HepG2 (cell line): ENCODE measurements around the gene ADGRG1.

Experiments
- EP300 ChIP-seq, 3 experiments: sonication (generic) in 1 of 3; formaldehyde crosslinking in 1 of 3; IDR thresholded peaks; 2 replicates each; pipeline versions ENCODE4 v1.5.1 to v1.6.1; 2011 to 2020; ENCODE audit warnings: low read depth in 2 of 3, low read length in 2 of 3, borderline replicate concordance in 1 of 3, improper control_type of control experiment in 1 of 3, mild to moderate bottlenecking in 1 of 3, missing genetic modification reagents in 1 of 3, moderate library complexity in 1 of 3
- ETV5 ChIP-seq: IDR thresholded peaks from 2 replicates; pipeline ENCODE4 v1.6.1; 2018; ENCODE audit warnings: missing biosample characterization, missing genetic modification reagents, inconsistent platforms, borderline replicate concordance
- NFKBIZ ChIP-seq: IDR thresholded peaks from 2 replicates; pipeline ENCODE4 v1.6.1; 2018; ENCODE audit warnings: missing genetic modification reagents, missing compliant biosample characterization
- POLR2A ChIP-seq, 2 experiments: IDR thresholded peaks; 2 replicates each; pipeline ENCODE4 v1.6.1; 2011; ENCODE audit warnings: low read depth in 2 of 2, low read length in 2 of 2, mild to moderate bottlenecking in 1 of 2, moderate library complexity in 1 of 2; ENCODE audit not compliant: insufficient read depth in 1 of 2
- POLR2AphosphoS5 ChIP-seq: IDR thresholded peaks from 2 replicates; pipeline ENCODE4 v1.6.1; 2012; ENCODE audit warnings: low read depth, low read length
- SRF ChIP-seq: IDR thresholded peaks from 2 replicates; pipeline ENCODE4 v1.6.1; 2011; ENCODE audit warnings: mild to moderate bottlenecking, low read depth, low read length, moderate library complexity
- TCF7L2 ChIP-seq: IDR thresholded peaks from 2 replicates; pipeline ENCODE4 v1.6.1; 2011; ENCODE audit warnings: mild to moderate bottlenecking, low read depth, low read length, moderate library complexity
- ZNF543 ChIP-seq: sonication (generic); formaldehyde crosslinking; IDR thresholded peaks from 2 replicates; pipeline ENCODE4 v1.4.0; 2020; ENCODE audit warnings: mild to moderate bottlenecking, missing genetic modification reagents
- ZNF549 ChIP-seq: sonication (generic); formaldehyde crosslinking; IDR thresholded peaks from 2 replicates; pipeline ENCODE4 v1.5.0; 2020; ENCODE audit warnings: missing genetic modification reagents
- TF ChIP-seq, protein P1 (sequence below): sonication (generic); formaldehyde crosslinking; IDR thresholded peaks from 2 replicates; pipeline ENCODE4 v1.8.1; 2023; ENCODE audit warnings: mild to moderate bottlenecking, missing genetic modification reagents
- TF ChIP-seq, protein P2 (sequence below): sonication (generic); formaldehyde crosslinking; IDR thresholded peaks from 2 replicates; pipeline ENCODE4 v1.5.0; 2020; ENCODE audit warnings: mild to moderate bottlenecking, missing genetic modification reagents, moderate library complexity
- TF ChIP-seq, protein P3 (sequence below): sonication (generic); formaldehyde crosslinking; IDR thresholded peaks from 2 replicates; pipeline ENCODE4 v1.4.0; 2020; ENCODE audit warnings: low read depth, missing genetic modification reagents
- TF ChIP-seq, protein P4 (sequence below): sonication (generic); formaldehyde crosslinking; IDR thresholded peaks from 2 replicates; pipeline ENCODE4 v1.5.1; 2020; ENCODE audit warnings: missing genetic modification reagents, mild to moderate bottlenecking, borderline replicate concordance

DNA sequence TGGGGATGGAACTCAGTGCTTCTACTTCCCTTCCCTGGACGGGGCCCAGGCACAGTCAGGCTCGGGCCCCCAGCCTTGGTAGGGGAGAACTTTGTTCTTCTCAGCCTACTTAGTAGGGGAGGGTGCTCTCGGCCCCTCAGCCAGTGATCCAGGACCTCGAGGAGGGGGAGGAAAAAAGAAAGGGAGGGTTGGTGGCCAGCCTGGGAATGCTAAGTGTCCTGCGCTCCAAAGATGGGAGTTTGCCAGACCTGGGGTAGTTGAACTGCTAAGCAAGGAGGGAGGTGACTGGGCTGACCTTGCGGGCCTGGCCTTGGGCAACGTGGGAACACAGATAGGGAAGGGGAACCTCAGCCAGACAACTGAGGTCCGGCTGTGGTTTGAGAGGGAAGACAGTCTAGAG lies 12.2 kb downstream of the ADGRG1 start:
- TF ChIP-seq NFKBIZ (CRISPR knock-in tag) (no peak), POLR2AphosphoS5 (no peak), POLR2A (IDR thresholded peaks at IDR 0.05; ENCODE audit: insufficient read depth in 1 of 2, low read depth in 2 of 2, low read length in 2 of 2) (no peak), SRF (no peak), ETV5 (CRISPR knock-in tag) (no peak), ZNF549 (no peak), ZNF543 (CRISPR knock-in tag) (no peak), TCF7L2 (no peak), EP300 (IDR thresholded peaks at IDR 0.05; ENCODE audit: low read depth in 2 of 2, low read length in 2 of 2) (no peak), EP300 (CRISPR knock-in tag; IDR thresholded peaks at IDR 0.05; ENCODE audit: borderline replicate concordance) (no peak)
- TF ChIP-seq, protein P1, sequence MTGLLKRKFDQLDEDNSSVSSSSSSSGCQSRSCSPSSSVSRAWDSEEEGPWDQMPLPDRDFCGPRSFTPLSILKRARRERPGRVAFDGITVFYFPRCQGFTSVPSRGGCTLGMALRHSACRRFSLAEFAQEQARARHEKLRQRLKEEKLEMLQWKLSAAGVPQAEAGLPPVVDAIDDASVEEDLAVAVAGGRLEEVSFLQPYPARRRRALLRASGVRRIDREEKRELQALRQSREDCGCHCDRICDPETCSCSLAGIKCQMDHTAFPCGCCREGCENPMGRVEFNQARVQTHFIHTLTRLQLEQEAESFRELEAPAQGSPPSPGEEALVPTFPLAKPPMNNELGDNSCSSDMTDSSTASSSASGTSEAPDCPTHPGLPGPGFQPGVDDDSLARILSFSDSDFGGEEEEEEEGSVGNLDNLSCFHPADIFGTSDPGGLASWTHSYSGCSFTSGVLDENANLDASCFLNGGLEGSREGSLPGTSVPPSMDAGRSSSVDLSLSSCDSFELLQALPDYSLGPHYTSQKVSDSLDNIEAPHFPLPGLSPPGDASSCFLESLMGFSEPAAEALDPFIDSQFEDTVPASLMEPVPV (CRISPR knock-in tag), result no peak
- TF ChIP-seq, protein P2, sequence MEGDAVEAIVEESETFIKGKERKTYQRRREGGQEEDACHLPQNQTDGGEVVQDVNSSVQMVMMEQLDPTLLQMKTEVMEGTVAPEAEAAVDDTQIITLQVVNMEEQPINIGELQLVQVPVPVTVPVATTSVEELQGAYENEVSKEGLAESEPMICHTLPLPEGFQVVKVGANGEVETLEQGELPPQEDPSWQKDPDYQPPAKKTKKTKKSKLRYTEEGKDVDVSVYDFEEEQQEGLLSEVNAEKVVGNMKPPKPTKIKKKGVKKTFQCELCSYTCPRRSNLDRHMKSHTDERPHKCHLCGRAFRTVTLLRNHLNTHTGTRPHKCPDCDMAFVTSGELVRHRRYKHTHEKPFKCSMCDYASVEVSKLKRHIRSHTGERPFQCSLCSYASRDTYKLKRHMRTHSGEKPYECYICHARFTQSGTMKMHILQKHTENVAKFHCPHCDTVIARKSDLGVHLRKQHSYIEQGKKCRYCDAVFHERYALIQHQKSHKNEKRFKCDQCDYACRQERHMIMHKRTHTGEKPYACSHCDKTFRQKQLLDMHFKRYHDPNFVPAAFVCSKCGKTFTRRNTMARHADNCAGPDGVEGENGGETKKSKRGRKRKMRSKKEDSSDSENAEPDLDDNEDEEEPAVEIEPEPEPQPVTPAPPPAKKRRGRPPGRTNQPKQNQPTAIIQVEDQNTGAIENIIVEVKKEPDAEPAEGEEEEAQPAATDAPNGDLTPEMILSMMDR (CRISPR knock-in tag), result no peak
- TF ChIP-seq, protein P3, sequence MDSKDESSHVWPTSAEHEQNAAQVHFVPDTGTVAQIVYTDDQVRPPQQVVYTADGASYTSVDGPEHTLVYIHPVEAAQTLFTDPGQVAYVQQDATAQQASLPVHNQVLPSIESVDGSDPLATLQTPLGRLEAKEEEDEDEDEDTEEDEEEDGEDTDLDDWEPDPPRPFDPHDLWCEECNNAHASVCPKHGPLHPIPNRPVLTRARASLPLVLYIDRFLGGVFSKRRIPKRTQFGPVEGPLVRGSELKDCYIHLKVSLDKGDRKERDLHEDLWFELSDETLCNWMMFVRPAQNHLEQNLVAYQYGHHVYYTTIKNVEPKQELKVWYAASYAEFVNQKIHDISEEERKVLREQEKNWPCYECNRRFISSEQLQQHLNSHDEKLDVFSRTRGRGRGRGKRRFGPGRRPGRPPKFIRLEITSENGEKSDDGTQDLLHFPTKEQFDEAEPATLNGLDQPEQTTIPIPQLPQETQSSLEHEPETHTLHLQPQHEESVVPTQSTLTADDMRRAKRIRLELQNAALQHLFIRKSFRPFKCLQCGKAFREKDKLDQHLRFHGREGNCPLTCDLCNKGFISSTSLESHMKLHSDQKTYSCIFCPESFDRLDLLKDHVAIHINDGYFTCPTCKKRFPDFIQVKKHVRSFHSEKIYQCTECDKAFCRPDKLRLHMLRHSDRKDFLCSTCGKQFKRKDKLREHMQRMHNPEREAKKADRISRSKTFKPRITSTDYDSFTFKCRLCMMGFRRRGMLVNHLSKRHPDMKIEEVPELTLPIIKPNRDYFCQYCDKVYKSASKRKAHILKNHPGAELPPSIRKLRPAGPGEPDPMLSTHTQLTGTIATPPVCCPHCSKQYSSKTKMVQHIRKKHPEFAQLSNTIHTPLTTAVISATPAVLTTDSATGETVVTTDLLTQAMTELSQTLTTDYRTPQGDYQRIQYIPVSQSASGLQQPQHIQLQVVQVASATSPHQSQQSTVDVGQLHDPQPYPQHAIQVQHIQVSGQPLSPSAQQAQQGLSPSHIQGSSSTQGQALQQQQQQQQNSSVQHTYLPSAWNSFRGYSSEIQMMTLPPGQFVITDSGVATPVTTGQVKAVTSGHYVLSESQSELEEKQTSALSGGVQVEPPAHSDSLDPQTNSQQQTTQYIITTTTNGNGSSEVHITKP, result no peak
- TF ChIP-seq, protein P4, sequence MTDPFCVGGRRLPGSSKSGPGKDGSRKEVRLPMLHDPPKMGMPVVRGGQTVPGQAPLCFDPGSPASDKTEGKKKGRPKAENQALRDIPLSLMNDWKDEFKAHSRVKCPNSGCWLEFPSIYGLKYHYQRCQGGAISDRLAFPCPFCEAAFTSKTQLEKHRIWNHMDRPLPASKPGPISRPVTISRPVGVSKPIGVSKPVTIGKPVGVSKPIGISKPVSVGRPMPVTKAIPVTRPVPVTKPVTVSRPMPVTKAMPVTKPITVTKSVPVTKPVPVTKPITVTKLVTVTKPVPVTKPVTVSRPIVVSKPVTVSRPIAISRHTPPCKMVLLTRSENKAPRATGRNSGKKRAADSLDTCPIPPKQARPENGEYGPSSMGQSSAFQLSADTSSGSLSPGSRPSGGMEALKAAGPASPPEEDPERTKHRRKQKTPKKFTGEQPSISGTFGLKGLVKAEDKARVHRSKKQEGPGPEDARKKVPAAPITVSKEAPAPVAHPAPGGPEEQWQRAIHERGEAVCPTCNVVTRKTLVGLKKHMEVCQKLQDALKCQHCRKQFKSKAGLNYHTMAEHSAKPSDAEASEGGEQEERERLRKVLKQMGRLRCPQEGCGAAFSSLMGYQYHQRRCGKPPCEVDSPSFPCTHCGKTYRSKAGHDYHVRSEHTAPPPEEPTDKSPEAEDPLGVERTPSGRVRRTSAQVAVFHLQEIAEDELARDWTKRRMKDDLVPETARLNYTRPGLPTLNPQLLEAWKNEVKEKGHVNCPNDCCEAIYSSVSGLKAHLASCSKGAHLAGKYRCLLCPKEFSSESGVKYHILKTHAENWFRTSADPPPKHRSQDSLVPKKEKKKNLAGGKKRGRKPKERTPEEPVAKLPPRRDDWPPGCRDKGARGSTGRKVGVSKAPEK (CRISPR knock-in tag), result no peak
